Natural killer cell (primary cell): ENCODE measurements around the gene COX10. TPM values are rescaled to one million over a fixed set of nuclear protein-coding genes. Genes with fewer than 3 reads are reported as not detected.

Experiments used
- ATAC-seq, 3 donors: fragments of 150-1000 bp in 2 of 3; fragments of 200-7000 bp in 1 of 3; cut with Tn5 transposase; 1 replicate in 1 of 3; 2 replicates in 2 of 3; pipeline ENCODE4 v1.10.0; 2021; ENCODE audit warnings: mild to moderate bottlenecking in 2 of 3, moderate library complexity in 2 of 3
- DNase-seq, 2 donors: peaks; one replicate each; pipeline versions ENCODE4 v3.0.0 to v3.0.0-alpha.2; 2013 to 2021; ENCODE audit warnings: mixed read lengths in 1 of 2
- H3K27ac ChIP-seq: one replicate; pipeline ENCODE4 v1.5.1; 2013; ENCODE audit warnings: mild to moderate bottlenecking, low read length
- H3K27me3 ChIP-seq: one replicate; pipeline ENCODE4 v1.6.1; 2013; ENCODE audit warnings: low read length; ENCODE audit not compliant: control insufficient read depth, insufficient read depth
- H3K36me3 ChIP-seq: one replicate; pipeline ENCODE4 v1.6.1; 2013; ENCODE audit warnings: low read length; ENCODE audit not compliant: control insufficient read depth, insufficient read depth
- H3K4me1 ChIP-seq: one replicate; pipeline ENCODE4 v1.6.1; 2013; ENCODE audit warnings: low read length; ENCODE audit not compliant: control insufficient read depth, insufficient read depth
- H3K4me3 ChIP-seq: one replicate; pipeline ENCODE4 v1.5.1; 2013; ENCODE audit warnings: low read length
- H3K9me3 ChIP-seq: one replicate; pipeline ENCODE4 v1.6.1; 2013; ENCODE audit warnings: low read length; ENCODE audit not compliant: control insufficient read depth, insufficient read depth
- H3K27ac Mint-ChIP-seq, 2 donors: one replicate each; pipeline ENCODE4 v1.8.0; 2022; ENCODE audit warnings: mild to moderate bottlenecking in 2 of 2, mixed read lengths in 2 of 2, moderate library complexity in 1 of 2
- H3K27me3 Mint-ChIP-seq, 2 donors: one replicate each; pipeline ENCODE4 v1.8.0; 2022; ENCODE audit warnings: low read depth in 2 of 2, mixed read lengths in 2 of 2
- H3K36me3 Mint-ChIP-seq: one replicate; pipeline ENCODE4 v1.8.0; 2022; ENCODE audit warnings: mixed read lengths
- H3K4me1 Mint-ChIP-seq, 2 donors: one replicate each; pipeline ENCODE4 v1.8.0; 2022; ENCODE audit warnings: mixed read lengths in 2 of 2
- H3K4me3 Mint-ChIP-seq: one replicate; pipeline ENCODE4 v1.8.0; 2022; ENCODE audit warnings: mild to moderate bottlenecking, moderate library complexity, mixed read lengths
- H3K9me3 Mint-ChIP-seq, 2 donors: one replicate each; pipeline ENCODE4 v1.8.0; 2022; ENCODE audit warnings: mixed read lengths in 2 of 2
- WGBS: methylation state at CpG from one replicate; pipeline ENCODE4 v1.1.7; 2013; ENCODE audit warnings: missing lambda C conversion rate; ENCODE audit not compliant: insufficient coverage; 5-methylcytosine and 5-hydroxymethylcytosine counted together
- intact Hi-C: fragments of 100-400 bp; cut with micrococcal nuclease; formaldehyde crosslinking; loops from one replicate; pipeline ENCODE4 v1.14.2; 2022
- total RNA-seq, 4 donors: library from RNA; stranded (reverse); fragments of 120-200 nt in 1 of 4; gene quantifications; one replicate each; pipeline versions ENCODE4 v1.2.3 to v1.2.4, GENCODE V29; 2013 to 2022
- TF ChIP-seq, protein P1 (sequence below): fragments of 200-600 bp; IDR thresholded peaks from one replicate; pipeline ENCODE4 v1.8.0; 2022; ENCODE audit warnings: antibody characterized with exemption

The COX10 gene
- total RNA-seq, 3 donors from 2014 or later (not counting 1 experiment from before 2014, with no cell fraction given), result 12.5 to 17.0 (median 13.5) TPM

- intact Hi-C loops, result no loop called here
- H3K27me3 ChIP-seq, result no peaks in the 10 kb centered on the region
- no peaks in the 10 kb centered on the region for H3K9me3 Mint-ChIP-seq
- no peak for ATAC-seq
- H3K4me1 ChIP-seq, result no peaks in the 10 kb centered on the region
- WGBS, result 99% methylated on average over 5 of the region's 5 CpGs
- H3K27ac ChIP-seq, result no peak overlapping the region
- H3K27me3 Mint-ChIP-seq, result no peaks in the 10 kb centered on the region
- no peak overlapping the region for H3K4me3 ChIP-seq
- no peak for DNase-seq
- TF ChIP-seq, protein P1, sequence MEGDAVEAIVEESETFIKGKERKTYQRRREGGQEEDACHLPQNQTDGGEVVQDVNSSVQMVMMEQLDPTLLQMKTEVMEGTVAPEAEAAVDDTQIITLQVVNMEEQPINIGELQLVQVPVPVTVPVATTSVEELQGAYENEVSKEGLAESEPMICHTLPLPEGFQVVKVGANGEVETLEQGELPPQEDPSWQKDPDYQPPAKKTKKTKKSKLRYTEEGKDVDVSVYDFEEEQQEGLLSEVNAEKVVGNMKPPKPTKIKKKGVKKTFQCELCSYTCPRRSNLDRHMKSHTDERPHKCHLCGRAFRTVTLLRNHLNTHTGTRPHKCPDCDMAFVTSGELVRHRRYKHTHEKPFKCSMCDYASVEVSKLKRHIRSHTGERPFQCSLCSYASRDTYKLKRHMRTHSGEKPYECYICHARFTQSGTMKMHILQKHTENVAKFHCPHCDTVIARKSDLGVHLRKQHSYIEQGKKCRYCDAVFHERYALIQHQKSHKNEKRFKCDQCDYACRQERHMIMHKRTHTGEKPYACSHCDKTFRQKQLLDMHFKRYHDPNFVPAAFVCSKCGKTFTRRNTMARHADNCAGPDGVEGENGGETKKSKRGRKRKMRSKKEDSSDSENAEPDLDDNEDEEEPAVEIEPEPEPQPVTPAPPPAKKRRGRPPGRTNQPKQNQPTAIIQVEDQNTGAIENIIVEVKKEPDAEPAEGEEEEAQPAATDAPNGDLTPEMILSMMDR, result no peak
- no peak overlapping the region for H3K4me3 Mint-ChIP-seq
- H3K4me1 Mint-ChIP-seq, result peaks cover 6 to 9% of the 10 kb centered on the region in 2 donors
- H3K9me3 ChIP-seq, result no peaks in the 10 kb centered on the region
- H3K36me3 ChIP-seq, result no peaks in the 10 kb centered on the region
- H3K27ac Mint-ChIP-seq, result no peak overlapping the region
- no peaks in the 10 kb centered on the region for H3K36me3 Mint-ChIP-seq
These were observed 18.7 kb upstream of the COX10 start for GRCh38 chr17:14050616-14051015.

GRCh38 chr17:14051692-14052091 is 17.6 kb upstream of the COX10 start:
- H3K4me1 Mint-ChIP-seq, result peaks cover 9 to 11% of the 10 kb centered on the region in 2 donors
- Histone ChIP-seq H3K27me3 (no peaks in the 10 kb centered on the region), H3K4me3 (no peak overlapping the region), H3K9me3 (no peaks in the 10 kb centered on the region), H3K27ac (no peak overlapping the region), H3K36me3 (no peaks in the 10 kb centered on the region), H3K4me1 (no peaks in the 10 kb centered on the region)
- no peak for ATAC-seq
- intact Hi-C loops, result no loop called here
- H3K4me3 Mint-ChIP-seq, result no peak overlapping the region
- TF ChIP-seq, protein P1, result no peak
- H3K36me3 Mint-ChIP-seq, result no peaks in the 10 kb centered on the region
- peaks cover 2 to 3% of the 10 kb centered on the region in 2 donors for H3K9me3 Mint-ChIP-seq
- no peak for DNase-seq
- no peaks in the 10 kb centered on the region for H3K27me3 Mint-ChIP-seq
- WGBS, result 100% methylated on average over 3 of the region's 4 CpGs
- no peak overlapping the region for H3K27ac Mint-ChIP-seq

DNA sequence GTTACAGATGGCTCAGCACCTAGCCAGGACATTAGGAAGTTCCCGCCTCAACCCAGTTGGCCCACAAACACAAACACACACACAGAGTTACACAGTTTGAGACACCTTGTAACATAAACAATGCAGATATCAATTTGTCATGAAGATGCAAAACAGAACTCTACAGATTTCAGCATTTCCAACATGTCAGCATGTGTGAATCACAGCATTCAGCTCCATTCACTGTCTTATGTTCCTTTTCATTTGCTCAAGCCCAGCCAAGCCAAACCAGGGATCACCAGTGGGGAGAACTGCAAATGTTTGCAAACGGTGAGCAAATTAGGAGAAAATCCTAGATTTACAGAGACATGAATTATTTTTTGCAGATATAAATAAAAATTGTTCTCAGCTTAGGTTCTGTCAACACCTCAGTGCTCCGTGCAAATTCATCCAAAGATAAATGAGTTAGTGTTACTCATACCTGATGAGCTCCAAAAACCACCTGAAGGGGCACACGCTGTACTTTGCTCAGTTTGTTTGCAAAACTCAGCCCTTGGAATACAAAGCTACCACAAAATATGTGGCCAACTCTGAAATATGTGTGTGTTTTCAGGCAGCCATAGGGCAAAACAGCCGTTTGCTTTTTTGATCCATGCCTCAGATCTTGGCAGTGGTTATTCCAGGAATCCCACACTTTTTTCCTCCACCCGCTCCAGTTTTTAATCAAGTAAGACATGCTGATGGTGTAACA is 16.3 kb upstream of the COX10 start:
- H3K27me3 Mint-ChIP-seq, result no peaks in the 10 kb centered on the region
- peaks cover 2 to 3% of the 10 kb centered on the region in 2 donors for H3K9me3 Mint-ChIP-seq
- WGBS, result 93% methylated on average over 5 of the region's 6 CpGs
- no peak overlapping the region for H3K4me3 ChIP-seq
- TF ChIP-seq, protein P1, result no peak
- DNase-seq, result no peak
- H3K9me3 ChIP-seq, result no peaks in the 10 kb centered on the region
- no peak overlapping the region for H3K27ac Mint-ChIP-seq
- H3K36me3 Mint-ChIP-seq, result no peaks in the 10 kb centered on the region
- no peaks in the 10 kb centered on the region for H3K4me1 ChIP-seq
- H3K27me3 ChIP-seq, result no peaks in the 10 kb centered on the region
- H3K4me3 Mint-ChIP-seq, result no peak overlapping the region
- H3K4me1 Mint-ChIP-seq, result peaks cover 4 to 16% of the 10 kb centered on the region in 2 donors
- no peaks in the 10 kb centered on the region for H3K36me3 ChIP-seq
- H3K27ac ChIP-seq, result no peak overlapping the region
- intact Hi-C loops, result no loop called here
- ATAC-seq, result no peak

- Mint-ChIP-seq H3K36me3 (no peaks in the 10 kb centered on the region), H3K9me3 (peaks cover 2 to 3% of the 10 kb centered on the region in 2 donors), H3K27me3 (no peaks in the 10 kb centered on the region), H3K4me1 (peaks cover 12 to 18% of the 10 kb centered on the region in 2 donors), H3K27ac (no peak overlapping the region), H3K4me3 (no peak overlapping the region)
- no peak for ATAC-seq
- Histone ChIP-seq H3K4me1 (no peaks in the 10 kb centered on the region), H3K27ac (no peak overlapping the region), H3K4me3 (no peak overlapping the region), H3K27me3 (no peaks in the 10 kb centered on the region), H3K9me3 (no peaks in the 10 kb centered on the region), H3K36me3 (no peaks in the 10 kb centered on the region)
- intact Hi-C loops, result no loop called here
- TF ChIP-seq, protein P1, result no peak
- no peak for DNase-seq
These were observed 11.7 kb upstream of the COX10 start for GRCh38 chr17:14057591-14057990.
